ENCODE results near the gene TSPAN32. TPM values are rescaled to one million over a fixed set of nuclear protein-coding genes. Genes with fewer than 3 reads are reported as not detected.
"Not testable (repeated sequence)": the region's sequence is repeated elsewhere in the genome, so short reads cannot be mapped to it uniquely, and the experiment has no call there.

The TSPAN32 gene
- total RNA-seq, 2 experiments from 2014 or later = 39.7 to 47.0 TPM

DNA sequence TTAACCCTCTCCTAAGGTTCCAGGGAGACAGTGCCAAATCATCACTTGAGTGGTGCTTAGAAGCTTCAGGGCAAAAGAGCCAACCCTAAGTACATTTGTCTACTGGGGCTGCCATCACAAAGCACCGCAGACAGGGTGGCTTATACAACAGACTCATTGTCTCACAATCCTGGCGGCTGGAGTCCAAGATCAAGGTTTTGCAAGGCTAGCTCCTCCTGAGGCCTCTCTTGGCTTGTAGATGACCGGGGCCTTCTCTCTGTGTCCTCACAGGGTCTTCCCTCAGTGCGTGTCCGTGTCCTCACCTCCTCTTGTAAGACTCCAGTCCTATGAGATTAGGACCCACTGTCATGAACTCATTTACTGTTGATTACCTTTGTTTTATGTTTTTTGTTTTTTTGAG lies 41.2 kb downstream of the TSPAN32 start:
- Mint-ChIP-seq H3K27ac (no peak overlapping the region), H3K36me3 (ENCODE audit: low read depth) (no peaks in the 10 kb centered on the region), H3K4me3 (no peak overlapping the region), H3K4me1 (ENCODE audit: low read depth) (no peaks in the 10 kb centered on the region), H3K9me3 (ENCODE audit: insufficient read depth) (no peaks in the 10 kb centered on the region), H3K27me3 (ENCODE audit: low read depth) (peaks cover 12% of the 10 kb centered on the region)
- ChIA-PET POLR2A (interaction anchor here (1.2 kb wide), 1 partner anchor 37 kb away, joined by 3 read pairs; no protein-coding TSS in a partner anchor), CTCF (interaction anchor here (1.4 kb wide), 1 partner anchor 78 kb away, joined by 4 read pairs; no protein-coding TSS in a partner anchor)
- DNase-seq (no peak), ATAC-seq (no peak)

DNA sequence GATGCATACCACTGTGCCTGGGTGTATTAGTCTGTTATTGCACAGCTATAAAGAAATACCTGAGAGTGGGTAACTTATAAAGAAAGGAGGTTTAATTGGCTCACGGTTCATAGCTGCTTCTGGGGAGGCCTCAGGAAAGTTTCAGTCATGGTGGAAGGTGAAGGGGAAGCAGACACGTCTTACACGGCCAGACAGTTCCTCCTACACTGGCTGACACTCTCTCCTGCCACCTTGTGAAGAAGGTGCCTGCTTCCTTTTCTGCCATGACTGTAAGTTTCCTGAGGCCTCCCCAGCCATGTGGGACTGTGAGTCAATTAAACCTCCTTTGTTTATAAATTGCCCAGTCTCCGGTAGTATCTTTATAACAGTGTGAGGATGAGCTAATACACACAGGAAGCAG lies 41.7 kb downstream of the TSPAN32 start:
- ATAC-seq = no peak
- DNase-seq = no peak
- CTCF ChIA-PET = interaction anchor here (1.4 kb wide), 1 partner anchor 77 kb away, joined by 4 read pairs; no protein-coding TSS in a partner anchor
- Mint-ChIP-seq H3K27me3 (ENCODE audit: low read depth) (peaks cover 10% of the 10 kb centered on the region), H3K4me1 (ENCODE audit: low read depth) (no peaks in the 10 kb centered on the region), H3K9me3 (ENCODE audit: insufficient read depth) (no peaks in the 10 kb centered on the region), H3K27ac (no peak overlapping the region), H3K36me3 (ENCODE audit: low read depth) (no peaks in the 10 kb centered on the region), H3K4me3 (no peak overlapping the region)
- POLR2A ChIA-PET = interaction anchor here (1.2 kb wide), 1 partner anchor 37 kb away, joined by 3 read pairs; no protein-coding TSS in a partner anchor

DNA sequence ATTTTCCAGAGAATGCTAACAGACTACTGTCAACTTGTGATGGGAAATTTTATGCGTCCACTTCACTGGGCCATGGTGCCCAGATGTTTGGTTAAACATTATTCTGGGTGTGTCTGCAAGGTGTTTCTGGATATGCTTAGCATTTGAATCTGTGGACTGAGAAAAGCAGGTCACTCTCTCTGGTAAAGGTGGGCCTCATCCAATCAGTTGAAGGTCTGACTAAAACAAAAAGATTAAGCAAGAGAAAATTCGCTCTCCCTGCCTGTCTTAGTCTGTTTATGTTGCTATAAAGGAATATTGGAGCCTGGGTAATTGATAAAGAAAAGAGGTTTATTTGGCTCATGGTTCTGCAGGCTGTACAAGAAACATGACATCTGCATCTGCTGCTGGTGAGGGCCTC lies 43.2 kb downstream of the TSPAN32 start:
- ChIA-PET CTCF (no interaction called here), POLR2A (no interaction called here)
- H3K27ac Mint-ChIP-seq = no peak overlapping the region
- DNase-seq = no peak
- no peaks in the 10 kb centered on the region for H3K4me1 Mint-ChIP-seq (ENCODE audit: low read depth)
- H3K4me3 Mint-ChIP-seq = no peak overlapping the region
- no peaks in the 10 kb centered on the region for H3K36me3 Mint-ChIP-seq (ENCODE audit: low read depth)
- H3K9me3 Mint-ChIP-seq (ENCODE audit: insufficient read depth) = no peaks in the 10 kb centered on the region
- ATAC-seq = no peak
- peaks cover 5% of the 10 kb centered on the region for H3K27me3 Mint-ChIP-seq (ENCODE audit: low read depth)

DNA sequence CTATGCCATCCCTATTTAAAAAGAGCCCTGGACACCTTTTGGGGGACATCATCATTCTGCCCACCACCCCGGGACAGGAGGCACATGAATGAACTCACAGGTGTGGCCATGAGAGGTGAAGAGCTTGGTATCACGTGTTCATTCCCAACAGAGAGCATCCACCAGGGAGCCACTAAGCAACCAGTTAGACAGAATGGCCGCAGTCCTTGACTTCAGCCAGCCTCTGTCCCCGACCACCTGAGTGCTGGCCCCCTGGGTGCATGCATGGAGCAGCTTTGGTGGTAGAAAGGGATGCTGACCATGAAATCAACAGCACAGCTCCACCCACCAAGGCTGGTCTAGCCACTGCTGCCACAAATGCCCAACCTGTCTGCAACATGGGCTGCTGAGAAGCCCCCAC lies 44.2 kb downstream of the TSPAN32 start:
- no peak overlapping the region for H3K4me3 Mint-ChIP-seq
- peaks cover 3% of the 10 kb centered on the region for H3K27me3 Mint-ChIP-seq (ENCODE audit: low read depth)
- ATAC-seq = no peak
- ChIA-PET POLR2A (no interaction called here), CTCF (no interaction called here)
- H3K9me3 Mint-ChIP-seq (ENCODE audit: insufficient read depth) = no peaks in the 10 kb centered on the region
- DNase-seq = no peak
- H3K27ac Mint-ChIP-seq = no peak overlapping the region
- H3K36me3 Mint-ChIP-seq (ENCODE audit: low read depth) = no peaks in the 10 kb centered on the region
- no peaks in the 10 kb centered on the region for H3K4me1 Mint-ChIP-seq (ENCODE audit: low read depth)

DNA sequence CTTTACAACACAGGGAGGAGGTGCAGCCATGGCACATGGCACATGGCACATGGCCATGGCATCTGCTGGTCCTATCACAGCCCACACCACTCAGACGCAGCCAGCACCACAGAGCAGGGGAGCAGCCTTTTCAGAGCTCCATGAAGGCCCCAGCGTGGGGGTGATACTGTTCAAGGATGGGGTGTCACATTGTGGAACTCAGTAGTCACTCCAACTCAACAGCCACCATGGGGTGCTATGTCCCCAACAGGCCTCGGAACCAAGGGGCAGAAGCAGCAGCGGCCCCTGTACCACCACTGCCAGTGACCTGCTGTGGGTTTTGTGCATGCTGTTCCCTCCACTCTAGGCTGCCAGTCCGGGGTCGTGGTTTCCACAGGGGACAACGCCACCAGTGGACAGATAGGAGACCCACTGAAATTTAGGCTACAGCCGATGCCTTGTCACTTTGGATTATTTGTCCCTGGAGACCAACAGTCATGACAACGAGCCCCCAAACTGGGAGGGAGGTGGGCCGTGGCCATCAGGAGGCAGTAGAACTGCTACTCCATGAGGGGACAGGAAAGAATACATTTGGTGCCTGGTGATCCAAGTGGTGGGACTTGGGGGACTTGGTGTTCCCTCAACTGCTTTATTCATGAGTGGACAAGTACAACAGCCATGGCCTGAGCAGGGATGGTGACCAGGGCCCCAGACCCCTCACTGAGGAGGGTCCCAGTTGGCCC lies 44.9 kb downstream of the TSPAN32 start:
- ATAC-seq (no peak), DNase-seq (no peak)
- Mint-ChIP-seq H3K9me3 (ENCODE audit: insufficient read depth) (no peaks in the 10 kb centered on the region), H3K27ac (no peak overlapping the region), H3K4me1 (ENCODE audit: low read depth) (no peaks in the 10 kb centered on the region), H3K4me3 (no peak overlapping the region), H3K36me3 (ENCODE audit: low read depth) (no peaks in the 10 kb centered on the region), H3K27me3 (ENCODE audit: low read depth) (peaks cover 2% of the 10 kb centered on the region)
- ChIA-PET CTCF (no interaction called here), POLR2A (no interaction called here)

DNA sequence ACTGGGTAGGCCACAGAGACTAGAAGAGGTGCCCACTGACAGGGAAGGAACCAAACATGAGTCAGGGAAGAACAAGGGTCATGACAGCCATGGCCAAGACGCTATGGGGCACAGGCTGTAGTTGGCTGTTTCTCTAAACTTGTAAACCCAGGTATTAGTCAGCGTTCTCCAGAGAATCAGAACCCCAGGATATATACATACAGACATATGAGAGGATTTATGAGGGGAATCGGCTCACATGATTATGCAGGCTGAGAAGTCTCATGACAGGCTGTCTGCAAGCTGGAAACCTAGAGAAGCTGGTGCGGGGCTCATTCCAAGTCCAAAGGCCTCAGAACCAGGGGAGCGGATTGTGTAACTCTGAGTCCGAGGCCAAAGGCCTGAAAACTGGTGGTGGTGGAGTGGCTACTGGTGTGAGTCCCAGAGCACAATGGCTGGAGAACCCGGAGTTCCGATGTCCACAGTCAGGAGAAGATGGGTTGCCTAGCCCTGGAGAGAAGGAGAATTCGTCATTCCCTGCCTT lies 45.6 kb downstream of the TSPAN32 start:
- ChIA-PET POLR2A (no interaction called here), CTCF (no interaction called here)
- H3K9me3 Mint-ChIP-seq (ENCODE audit: insufficient read depth) = no peaks in the 10 kb centered on the region
- H3K36me3 Mint-ChIP-seq (ENCODE audit: low read depth) = no peaks in the 10 kb centered on the region
- DNase-seq (no peak), ATAC-seq (no peak)
- no peak overlapping the region for H3K27ac Mint-ChIP-seq
- H3K4me1 Mint-ChIP-seq (ENCODE audit: low read depth) = no peaks in the 10 kb centered on the region
- peaks cover 2% of the 10 kb centered on the region for H3K27me3 Mint-ChIP-seq (ENCODE audit: low read depth)
- H3K4me3 Mint-ChIP-seq = no peak overlapping the region

DNA sequence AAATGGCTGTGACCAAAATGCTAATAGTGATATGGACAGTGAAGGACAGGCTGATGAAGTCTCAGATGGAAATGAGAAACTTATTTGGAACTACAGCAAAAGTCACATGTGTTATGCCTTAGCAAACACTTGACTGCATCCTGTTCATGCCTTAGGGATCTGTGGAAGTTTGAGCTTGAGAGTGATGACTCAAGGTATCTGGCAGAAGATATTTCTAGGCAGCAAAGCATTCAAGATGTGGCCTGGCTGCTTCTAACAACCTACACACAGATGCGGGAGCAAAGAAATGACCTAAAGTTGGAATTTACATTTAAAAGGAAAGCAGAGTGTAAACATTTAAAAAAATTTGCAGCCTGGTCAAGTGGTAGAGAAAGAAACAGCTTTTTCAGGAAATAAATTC lies 47.2 kb downstream of the TSPAN32 start:
- Mint-ChIP-seq H3K4me1 (ENCODE audit: low read depth) (no peaks in the 10 kb centered on the region), H3K27ac (no peak overlapping the region), H3K9me3 (ENCODE audit: insufficient read depth) (no peaks in the 10 kb centered on the region), H3K4me3 (no peak overlapping the region), H3K27me3 (ENCODE audit: low read depth) (peaks cover 2% of the 10 kb centered on the region), H3K36me3 (ENCODE audit: low read depth) (no peaks in the 10 kb centered on the region)
- ATAC-seq (no peak), DNase-seq (no peak)
- CTCF ChIA-PET = interaction anchor here (1.1 kb wide), 1 partner anchor 44 kb away, joined by 3 read pairs; no protein-coding TSS in a partner anchor
- POLR2A ChIA-PET = no interaction called here

DNA sequence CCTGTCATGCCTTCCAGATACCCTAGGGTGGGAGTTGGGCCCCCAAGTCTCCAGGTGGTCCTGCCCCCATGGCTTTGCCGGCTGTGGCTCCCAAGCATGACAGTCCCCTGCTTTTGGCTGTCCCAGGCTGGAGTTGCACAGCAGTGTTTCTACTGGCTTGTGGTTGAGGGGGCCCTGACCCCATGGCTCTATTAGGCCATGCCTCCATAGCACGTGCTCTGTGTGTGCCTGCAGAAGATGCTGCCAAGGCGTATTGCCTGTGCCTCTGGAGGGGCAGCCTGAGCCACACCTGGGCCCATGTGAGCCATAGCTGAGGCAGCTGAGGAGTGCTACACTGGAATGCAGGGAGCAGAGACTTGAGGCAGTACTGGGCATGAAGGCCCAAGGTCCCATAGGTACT lies 49.9 kb downstream of the TSPAN32 start:
- Mint-ChIP-seq H3K36me3 (ENCODE audit: low read depth) (no peaks in the 10 kb centered on the region), H3K4me3 (no peak overlapping the region), H3K27ac (no peak overlapping the region), H3K9me3 (ENCODE audit: insufficient read depth) (no peaks in the 10 kb centered on the region), H3K4me1 (ENCODE audit: low read depth) (no peaks in the 10 kb centered on the region), H3K27me3 (ENCODE audit: low read depth) (peaks cover 2% of the 10 kb centered on the region)
- no peak for ATAC-seq
- CTCF ChIA-PET = no interaction called here
- DNase-seq = no peak
- POLR2A ChIA-PET = no interaction called here

DNA sequence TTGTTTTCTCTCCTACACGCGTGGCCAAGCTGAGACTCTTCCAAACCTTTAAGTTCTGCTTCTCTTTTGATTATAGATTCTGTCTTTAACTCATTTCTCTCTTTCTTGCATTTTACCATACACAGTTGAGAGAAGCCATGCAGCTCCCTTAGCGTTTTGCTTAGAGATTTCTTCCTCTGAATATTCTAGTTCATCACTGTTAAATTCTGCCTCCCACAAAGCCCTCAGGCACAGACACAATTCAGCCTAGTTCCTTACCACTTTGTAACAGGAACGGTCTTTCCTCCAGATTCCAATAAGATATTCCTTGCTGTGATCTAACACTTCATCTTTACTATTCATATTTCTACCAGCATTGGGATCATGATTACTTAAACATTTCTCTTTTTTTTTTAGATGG lies 50.6 kb downstream of the TSPAN32 start:
- H3K27me3 Mint-ChIP-seq (ENCODE audit: low read depth) = peaks cover 2% of the 10 kb centered on the region
- no peaks in the 10 kb centered on the region for H3K36me3 Mint-ChIP-seq (ENCODE audit: low read depth)
- no peak for ATAC-seq
- no peak overlapping the region for H3K4me3 Mint-ChIP-seq
- no peaks in the 10 kb centered on the region for H3K4me1 Mint-ChIP-seq (ENCODE audit: low read depth)
- POLR2A ChIA-PET = no interaction called here
- H3K27ac Mint-ChIP-seq = no peak overlapping the region
- no peak for DNase-seq
- CTCF ChIA-PET = no interaction called here
- no peaks in the 10 kb centered on the region for H3K9me3 Mint-ChIP-seq (ENCODE audit: insufficient read depth)

DNA sequence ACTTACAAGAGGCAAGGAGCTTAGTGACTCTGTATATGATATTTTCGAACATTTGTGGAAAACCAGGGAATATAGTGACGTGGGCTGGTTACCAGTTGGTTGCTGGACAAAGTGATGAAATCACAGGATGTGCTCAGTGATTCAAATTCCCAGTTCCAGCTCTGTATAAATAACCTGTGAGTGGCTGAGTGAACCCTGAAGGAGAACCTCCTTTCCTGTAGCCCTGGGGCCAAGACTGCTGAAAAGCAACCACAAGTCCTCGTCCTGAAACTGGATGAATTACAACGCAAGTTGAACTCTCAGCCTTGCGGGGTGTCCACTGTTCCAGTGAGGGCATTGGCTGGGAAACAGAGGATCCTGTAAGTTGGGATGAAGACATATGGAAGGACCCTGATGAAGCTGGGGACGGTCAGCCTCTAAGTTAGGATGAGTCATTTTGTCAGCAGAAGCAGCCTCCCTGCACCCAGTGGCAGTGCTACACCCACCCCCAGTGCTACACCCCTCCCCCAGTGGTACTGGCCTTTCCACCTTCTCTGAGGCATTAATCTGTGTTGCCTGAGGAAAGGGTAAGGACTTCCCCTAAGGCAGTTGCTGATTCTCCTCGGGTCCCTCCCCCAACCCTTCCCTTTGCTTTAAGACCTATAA lies 53.3 kb downstream of the TSPAN32 start:
- DNase-seq (no peak), ATAC-seq (no peak)
- Mint-ChIP-seq H3K36me3 (ENCODE audit: low read depth) (no peaks in the 10 kb centered on the region), H3K27me3 (ENCODE audit: low read depth) (no peaks in the 10 kb centered on the region), H3K27ac (no peak overlapping the region), H3K4me1 (ENCODE audit: low read depth) (no peaks in the 10 kb centered on the region), H3K4me3 (no peak overlapping the region), H3K9me3 (ENCODE audit: insufficient read depth) (no peaks in the 10 kb centered on the region)
- POLR2A ChIA-PET = no interaction called here
- CTCF ChIA-PET = interaction anchor here (0.7 kb wide), 1 partner anchor 49 kb away, joined by 3 read pairs; no protein-coding TSS in a partner anchor

DNA sequence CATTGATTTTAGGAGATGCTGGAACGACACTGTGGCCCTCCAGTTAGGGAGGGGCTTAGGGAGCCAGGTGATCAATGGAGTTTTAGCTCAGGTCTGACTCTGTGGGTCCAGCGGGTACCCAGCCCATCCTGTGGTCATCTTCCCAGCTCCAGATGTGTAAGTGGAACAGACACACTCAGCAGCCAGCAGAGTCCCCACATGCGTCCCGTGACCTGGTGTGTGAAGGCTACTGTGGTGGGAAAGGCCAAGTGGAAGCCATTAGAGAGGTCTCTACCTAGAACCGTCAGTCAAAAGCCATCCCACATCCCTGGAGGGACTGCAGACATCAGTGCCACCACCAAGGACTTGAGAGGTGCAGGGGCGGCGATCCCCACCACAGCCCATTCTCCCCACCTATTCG lies 55.4 kb downstream of the TSPAN32 start:
- H3K4me3 Mint-ChIP-seq = no peak overlapping the region
- CTCF ChIA-PET = no interaction called here
- H3K9me3 Mint-ChIP-seq (ENCODE audit: insufficient read depth) = no peaks in the 10 kb centered on the region

DNA sequence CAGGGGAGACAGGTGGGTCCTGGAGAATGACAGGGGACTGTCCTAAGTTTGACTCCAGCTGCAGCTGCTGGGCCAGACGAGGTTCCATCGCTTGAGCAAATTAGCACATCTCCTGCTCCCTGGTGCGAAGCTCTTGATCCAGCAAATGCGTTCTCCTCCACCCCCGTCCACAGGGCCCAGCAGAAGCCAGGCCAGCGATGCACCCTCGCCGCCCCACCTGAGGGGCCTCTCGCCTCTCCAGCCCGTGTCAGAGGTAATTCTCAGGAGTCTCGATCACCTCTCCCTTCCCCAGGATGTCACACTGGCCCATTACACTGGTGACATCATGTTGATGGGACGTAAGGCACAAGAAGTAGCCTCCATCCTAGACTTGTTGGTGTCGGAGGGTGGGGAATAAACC lies 55.8 kb downstream of the TSPAN32 start:
- DNase-seq, ATAC-seq: not testable (repeated sequence)

More for the DNA sequence above, 55.4 kb downstream of the TSPAN32 start:
- no peaks in the 10 kb centered on the region for H3K27me3 Mint-ChIP-seq (ENCODE audit: low read depth)
- POLR2A ChIA-PET = no interaction called here
- H3K4me1 Mint-ChIP-seq (ENCODE audit: low read depth) = no peaks in the 10 kb centered on the region
- ATAC-seq (no peak), DNase-seq (no peak)
- no peaks in the 10 kb centered on the region for H3K36me3 Mint-ChIP-seq (ENCODE audit: low read depth)
- H3K27ac Mint-ChIP-seq = no peak overlapping the region

More for the DNA sequence above, 55.8 kb downstream of the TSPAN32 start:
- H3K36me3 Mint-ChIP-seq (ENCODE audit: low read depth); H3K9me3 Mint-ChIP-seq (ENCODE audit: insufficient read depth); H3K27me3 Mint-ChIP-seq (ENCODE audit: low read depth); H3K4me3 Mint-ChIP-seq; H3K27ac Mint-ChIP-seq; H3K4me1 Mint-ChIP-seq (ENCODE audit: low read depth); POLR2A ChIA-PET; CTCF ChIA-PET: not testable (repeated sequence)

Measured in activated CD8-positive, alpha-beta T cell treated with anti-CD3 and anti-CD28 coated beads, Interleukin-2, amount 10 ng/mL, durations not matched to agents 7 days and 5 days (primary cell).